RKO (cell line): ENCODE measurements around the gene NDUFC1.
"Not testable (repeated sequence)": the region's sequence is repeated elsewhere in the genome, so short reads cannot be mapped to it uniquely, and the experiment has no call there.

ENCODE experiments used
- DNase-seq: peaks from one replicate; pipeline ENCODE4 v3.0.0-alpha.2; 2016; ENCODE audit warnings: low spot score

NDUFC1 gene

DNA sequence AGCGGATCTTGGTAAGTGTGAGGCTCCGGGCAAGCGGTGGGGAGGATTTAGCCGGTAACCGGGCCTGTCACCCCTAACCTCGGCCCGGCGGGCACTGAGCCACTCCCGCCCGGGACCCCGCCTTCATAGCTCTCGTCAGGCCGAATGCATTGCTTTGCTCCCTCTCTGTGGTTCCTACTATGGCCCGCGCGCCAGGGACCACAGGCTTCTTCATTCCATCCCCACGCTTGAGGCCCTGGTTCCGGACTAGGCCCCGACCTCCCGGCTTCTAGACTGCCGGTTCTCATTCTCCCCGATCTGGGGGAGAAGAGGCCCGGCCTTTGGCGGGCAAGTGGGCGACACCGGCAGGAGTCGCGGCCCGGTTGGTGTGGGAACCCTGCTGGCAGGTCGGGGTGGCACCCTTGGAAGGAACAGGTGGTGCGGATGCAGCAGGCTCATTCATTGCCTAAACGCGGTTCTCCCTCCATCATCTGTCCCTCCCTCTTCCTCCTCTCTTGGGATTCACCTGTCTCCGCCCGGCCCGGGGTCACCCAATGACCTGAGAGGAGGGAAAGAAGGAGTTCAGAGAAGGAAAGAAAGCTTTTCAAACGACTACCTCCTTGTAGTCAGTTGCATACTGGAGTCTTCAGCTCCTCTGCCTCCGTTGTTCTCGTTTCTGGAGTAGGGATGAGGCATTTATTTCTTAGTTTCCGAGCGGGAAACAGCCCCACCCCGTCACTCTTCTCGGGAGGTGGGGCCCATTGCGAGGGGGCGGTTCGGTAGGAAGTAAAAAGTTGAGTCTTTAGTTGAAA, at the start of gene NDUFC1:
Gene NDUFC1 (minus strand): TSS at position 657 of the 791 bp plus-strand sequence. CDS start 6,679 bp downstream, outside the sequence.
- peak; percentile 78 for DNase-seq

DNA sequence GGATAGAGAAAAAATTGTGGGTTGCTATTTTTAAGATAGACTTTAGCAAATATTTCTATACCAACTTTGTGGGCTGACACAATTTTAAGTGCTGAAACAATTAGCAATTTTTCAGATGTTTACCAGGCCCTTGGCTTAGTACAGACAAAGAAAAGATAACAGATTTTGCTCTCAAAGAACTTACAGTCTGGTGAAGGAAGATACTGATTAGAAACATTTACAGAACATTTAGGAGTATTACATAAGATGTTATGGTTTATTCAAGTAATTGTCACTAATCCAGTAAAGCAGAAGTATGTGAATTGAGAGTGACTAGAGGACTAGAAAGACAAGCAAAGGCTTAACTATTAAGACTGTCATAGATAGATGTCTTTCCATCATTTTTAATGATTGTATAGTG, 35.3 kb upstream of the NDUFC1 start:
- DNase-seq = no peak

DNA sequence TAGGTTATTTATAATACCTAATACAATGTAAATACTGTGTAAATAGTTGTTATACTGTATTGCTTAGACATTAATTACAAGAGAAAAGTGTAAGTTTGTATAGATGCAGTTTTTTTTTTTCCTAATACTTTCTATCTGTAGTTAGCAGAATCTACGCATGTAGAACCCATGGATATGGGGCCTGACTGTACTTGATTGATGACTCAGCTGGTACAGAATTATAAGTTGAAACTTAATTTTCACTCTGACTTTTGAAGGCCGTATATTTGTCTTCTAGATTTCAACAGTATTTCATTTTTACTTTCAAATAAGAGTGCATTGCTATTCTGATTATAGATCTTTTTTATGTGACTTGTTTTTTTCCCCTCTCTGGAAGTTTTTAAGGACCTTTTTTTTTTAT, 30.8 kb upstream of the NDUFC1 start:
- no peak for DNase-seq

DNA sequence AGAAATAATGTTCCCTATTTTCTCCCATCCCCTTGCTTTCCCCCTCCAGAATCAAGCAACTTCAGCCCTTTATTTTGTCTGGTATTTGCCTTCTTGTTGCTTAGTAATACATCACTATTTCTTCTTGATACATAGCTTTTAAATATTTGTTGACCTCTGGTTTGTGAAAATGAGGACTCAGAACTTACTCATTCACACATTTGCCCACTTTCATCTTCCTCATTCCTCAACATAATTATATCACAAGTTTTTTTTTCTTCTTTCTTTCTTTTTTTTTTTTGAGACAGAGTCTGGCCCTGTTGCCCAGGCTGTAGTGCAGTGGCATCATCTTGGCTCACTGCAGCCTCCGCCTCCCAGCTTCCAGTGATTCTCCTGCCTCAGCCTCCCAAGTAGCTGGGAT, 28.9 kb upstream of the NDUFC1 start:
- peak; percentile 22 for DNase-seq

DNA sequence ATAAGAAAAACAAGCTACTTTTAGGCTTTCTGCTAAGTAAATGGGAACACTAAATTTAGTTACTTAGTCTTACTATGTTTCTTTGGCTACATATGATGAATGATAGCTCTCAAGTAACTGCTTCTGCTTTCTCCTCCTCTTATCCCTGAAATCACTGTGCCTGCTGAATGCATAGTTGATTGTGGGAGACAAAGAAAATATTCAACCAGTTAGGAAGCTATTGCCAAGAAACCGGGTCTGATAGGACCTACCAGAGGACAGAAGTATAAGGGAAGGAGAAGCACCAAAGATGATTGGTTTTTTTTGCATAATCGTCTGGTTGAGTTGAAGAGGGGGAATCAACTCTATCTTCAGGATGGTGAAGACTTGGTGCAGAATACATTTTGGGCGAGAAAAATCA, 28.0 kb upstream of the NDUFC1 start:
- no peak for DNase-seq

DNA sequence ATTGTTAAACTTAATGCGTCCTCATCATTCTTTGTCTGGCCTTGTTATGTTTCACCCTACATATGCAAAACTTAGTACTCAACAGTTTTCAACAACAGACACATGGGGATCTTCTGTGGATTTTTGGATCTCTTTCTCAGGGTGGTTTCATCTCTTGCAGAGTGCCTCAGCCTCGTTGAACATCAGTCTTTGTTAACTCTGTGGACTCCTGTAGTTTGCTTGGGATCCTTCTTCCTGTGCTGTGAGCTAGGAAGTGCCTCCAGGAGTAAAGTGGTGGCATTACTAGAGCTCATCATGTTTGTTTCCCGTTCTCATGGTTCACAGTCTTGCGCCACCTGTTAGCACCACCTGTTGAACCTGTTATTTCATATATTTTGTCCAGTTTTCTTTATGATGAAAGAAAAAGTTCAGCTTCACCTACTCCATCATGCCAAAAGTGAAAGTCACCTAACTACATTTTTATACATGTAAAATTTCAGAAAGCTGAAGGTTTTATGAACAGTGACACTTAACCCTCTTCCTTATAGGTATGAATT, 27.5 kb upstream of the NDUFC1 start:
- no peak for DNase-seq

DNA sequence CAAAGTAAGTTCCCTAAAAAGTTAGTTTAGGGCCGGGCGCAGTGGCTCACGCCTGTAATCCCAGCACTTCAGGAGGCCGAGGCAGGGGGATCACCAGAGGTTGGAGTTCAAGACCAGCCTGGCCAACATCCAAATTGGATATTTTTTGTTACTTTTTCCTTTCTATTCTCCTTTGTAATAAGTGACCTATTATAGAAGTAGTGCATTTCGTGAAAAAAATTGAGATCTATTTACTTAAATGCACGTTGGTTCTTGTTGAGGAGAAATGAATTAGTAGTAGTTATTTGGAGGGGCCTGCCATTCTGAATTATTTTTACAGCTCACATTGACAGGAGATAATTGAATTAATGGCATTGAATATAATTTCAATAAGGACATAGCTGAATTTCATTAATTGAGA, 22.3 kb upstream of the NDUFC1 start:
- no peak for DNase-seq

DNA sequence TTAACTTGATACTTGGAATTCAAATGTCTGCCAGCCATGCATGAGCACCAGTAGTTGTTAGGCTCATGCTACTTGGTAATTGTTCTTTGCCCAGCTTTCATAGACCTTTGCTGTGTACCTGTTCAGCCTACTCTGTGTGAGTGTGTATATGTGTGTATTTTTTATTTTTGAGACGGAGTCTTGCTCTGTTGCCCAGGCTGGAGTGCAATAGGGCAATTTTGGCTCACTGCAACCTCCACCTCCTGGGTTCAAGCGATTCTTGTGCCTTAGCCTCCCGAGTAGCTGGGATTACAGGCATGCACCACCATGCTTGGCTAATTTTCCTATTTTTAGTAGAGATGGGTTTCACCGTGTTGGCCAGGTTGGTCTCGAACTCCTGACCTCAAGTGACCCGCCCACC, 20.3 kb upstream of the NDUFC1 start:
- not testable (repeated sequence) for DNase-seq

DNA sequence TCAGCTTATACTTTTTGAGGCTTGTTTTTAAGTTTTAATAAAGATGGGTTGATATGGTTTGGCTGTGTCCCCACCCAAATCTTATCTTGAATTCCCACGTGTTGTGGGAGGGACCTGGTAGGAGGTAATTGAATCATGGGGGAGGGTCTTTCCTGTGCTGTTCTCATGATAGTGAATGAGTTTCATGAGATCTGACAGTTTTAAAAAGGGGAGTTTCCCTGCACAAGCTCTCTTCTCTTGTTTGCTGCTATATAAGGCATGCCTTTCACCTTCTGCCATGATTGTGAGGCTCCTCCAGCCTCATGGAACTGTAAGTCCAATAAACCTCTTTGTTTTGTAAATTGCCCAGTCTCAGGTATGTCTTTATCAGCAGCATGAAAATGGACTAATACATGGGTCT, 19.8 kb upstream of the NDUFC1 start:
- DNase-seq = not testable (repeated sequence)

DNA sequence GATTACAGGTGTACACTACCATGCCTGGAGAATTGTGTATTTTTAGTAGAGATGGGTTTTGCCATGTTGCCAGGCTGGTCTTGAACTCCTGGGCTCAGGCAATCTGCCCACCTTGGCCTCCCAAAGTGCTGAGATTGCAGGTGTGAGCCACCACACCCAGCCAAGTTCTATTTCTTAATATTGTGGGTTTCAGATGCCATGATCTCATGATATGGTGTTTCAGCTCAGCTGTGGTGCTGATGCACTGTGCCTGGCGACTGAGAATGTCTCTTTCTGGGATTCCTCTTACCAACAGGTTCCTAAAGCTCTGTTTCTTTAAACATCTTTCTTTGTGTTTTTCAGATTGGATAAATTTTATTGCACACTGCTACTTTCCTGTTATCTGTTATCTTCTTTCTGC, 17.3 kb upstream of the NDUFC1 start:
- no peak for DNase-seq

DNA sequence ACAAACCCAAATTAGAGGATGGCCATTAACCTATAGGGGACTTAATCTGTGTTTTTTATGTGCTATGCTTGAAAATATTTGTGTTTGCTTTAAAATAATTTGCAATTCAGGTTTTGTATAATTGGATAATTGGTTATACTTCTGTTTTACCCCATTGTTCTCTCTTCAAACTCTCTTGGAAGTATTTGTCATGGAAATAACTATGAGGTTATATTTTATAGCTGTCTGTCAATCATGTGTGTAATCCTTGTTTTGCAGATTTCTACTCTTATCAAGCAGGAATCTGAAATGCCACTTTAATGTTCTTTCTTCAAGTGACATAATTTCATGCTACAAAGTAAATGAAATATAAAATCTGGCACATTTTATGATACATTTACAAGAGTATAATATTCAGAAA, 15.4 kb upstream of the NDUFC1 start:
- no peak for DNase-seq

DNA sequence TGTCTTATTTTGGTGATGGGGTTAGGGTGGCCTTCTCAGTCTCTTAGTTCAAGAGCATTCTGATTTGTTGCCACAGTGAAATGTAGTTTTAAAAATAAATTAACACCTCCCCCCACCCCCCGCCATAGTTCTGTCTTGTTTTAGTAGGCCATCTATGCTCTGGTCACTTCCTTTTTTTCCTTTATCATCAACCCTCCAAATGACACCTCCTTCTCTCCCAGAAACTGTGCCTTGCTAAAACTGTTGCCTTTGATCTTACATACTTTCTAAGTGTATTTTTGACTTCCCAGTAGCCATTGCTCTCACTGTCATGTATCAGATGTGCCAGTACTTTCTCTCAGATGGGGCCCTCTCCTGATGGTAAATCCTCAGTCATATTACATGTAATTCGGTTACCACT, 14.5 kb upstream of the NDUFC1 start:
- DNase-seq = no peak

DNA sequence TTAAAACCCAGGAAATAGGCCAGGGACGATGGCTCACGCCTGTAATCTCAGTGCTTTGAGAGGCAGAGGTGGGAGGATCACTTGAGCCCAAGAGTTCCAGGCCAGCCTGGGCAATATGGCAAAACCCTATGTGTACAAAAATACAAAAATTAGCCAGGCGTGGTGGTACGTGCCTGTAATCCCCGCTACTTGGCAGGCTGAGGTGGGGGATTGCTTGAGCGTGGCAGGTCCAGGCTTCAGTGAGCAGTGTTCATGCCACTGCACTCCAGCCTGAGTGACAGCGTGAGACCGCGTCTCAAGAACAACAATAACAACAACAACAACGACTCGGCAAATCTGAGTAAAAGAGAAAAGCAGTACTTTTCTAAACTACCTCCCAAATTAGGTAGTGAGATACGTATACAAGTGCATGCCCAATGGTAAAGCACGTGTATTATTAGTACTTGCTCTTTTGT, 13.0 kb upstream of the NDUFC1 start:
- no peak for DNase-seq

DNA sequence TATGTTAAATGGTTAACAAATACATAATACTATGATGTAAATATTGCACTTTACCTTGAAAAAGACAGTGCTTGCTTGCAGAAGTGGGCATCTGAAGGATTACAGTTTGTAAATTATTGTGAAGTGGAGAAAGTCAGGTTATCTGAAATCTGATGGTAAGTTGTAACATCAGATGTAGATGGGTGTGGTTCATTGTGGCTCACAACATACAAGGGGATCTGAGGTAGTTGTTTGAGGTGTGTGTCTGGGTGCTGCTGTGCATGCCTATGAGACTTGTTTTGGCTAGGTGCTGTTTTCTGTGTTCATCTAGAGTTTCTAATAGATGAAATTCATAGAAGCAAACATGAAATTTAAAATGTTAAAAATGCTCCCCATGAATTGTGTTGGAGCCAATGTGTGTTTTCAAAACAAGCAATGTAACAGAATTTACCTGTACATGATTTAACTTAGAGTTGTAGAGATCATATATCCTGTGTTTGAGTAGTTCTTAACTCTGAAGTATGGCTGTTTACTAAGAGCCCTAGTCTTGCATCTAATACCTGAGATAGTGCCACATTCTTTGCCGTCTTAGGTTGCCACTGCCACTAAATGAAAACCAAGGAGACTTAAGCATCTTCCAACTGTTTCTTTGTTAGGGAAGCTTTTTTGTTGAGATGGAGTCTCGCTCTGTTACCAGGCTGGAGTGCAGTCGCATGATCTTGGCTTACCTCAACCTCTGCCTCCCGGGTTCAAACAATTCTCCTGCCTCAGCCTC, 11.9 kb upstream of the NDUFC1 start:
- DNase-seq = no peak

DNA sequence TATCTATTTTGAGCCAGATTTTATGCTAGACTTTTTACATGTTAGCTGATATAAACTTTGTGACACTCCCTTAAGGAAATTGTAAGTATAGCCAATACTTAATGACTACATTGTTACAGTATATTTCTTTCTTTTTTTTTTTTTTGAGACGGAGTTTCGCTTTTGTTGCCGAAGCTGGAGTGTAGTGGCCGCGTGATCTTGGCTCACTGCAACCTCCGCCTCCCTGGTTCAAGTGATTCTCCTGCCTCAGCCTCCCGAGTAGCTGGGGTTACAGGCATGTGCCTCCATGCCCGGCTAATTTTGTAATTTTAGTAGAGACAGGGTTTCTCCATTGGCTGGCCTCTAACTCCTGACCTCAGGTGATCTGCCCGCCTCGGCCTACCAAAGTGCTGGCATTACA, 11.1 kb upstream of the NDUFC1 start:
- not testable (repeated sequence) for DNase-seq

DNA sequence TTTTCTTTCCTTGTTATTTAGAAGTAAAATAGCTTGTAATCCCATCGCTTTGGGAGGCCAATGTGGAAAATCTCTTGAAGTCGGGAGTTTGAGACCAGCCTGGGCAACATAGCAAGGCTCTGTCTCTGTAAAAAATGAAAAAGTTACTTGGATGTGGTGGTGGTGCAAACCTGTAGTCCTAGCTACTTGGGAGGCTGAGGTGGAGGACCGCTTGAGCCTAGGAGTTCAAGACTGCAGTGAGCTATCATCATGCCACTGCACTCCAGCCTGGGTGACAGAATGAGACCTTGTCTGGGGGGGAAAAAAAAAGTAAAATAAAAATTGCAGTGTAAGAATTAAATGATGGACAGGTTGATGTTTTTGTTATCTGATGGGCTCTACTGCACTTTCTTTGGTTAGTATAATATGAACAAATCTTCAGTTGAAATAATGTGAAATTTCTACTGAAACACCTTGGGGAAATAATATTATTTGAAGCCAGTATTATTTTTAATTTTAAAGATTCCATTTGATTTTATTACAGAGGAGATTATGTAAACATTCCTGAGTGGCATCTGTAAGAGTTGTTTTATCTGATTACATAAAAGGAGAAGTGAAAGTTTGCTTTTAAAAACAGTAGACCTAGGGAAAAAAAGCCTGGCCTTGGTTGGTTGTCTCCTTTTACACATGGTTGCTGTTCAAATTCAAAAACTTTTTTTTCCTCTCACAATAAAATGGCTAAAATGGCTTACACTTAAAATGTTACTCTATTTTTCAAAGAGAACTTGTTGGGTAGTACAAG, 10.5 kb upstream of the NDUFC1 start:
- DNase-seq = no peak

DNA sequence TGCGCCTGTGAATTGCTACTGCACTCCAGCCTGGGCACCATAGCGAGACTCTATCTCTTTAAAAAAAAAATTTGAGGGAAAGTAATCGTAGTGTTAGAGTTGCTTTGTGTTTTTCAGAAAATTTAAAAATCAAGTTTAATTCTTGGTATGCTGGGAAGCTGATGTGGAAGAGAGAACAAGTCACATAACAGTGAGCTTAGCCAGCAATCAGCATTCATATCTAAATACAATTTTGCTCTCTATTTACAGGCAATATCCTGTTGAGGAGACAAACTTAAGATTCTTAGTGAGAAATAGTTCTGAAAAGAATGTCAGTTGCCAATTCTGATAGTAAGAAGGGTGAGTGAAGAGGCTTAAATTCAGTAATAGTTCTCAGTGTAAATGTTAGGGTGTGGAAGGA, 9.6 kb upstream of the NDUFC1 start:
- no peak for DNase-seq

DNA sequence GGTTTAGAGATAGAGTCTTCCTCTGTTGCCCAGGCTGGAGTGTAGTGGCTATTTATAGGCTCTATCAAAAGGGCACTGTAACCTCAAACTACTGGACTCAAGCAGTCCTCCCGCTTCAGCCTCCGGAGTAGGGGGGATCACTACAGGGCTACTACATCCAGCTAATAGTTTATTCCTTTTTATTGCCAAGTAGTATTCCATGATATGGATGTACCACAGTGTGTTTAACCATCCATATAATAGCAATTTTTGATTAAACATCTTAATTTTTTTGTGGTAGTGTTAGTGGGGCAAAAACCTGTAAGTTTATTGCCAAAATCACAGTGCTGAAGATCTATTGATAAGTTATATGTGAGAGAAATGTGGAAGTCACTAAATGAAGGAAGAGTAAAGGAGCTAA, 2.6 kb upstream of the NDUFC1 start:
- DNase-seq = no peak

DNA sequence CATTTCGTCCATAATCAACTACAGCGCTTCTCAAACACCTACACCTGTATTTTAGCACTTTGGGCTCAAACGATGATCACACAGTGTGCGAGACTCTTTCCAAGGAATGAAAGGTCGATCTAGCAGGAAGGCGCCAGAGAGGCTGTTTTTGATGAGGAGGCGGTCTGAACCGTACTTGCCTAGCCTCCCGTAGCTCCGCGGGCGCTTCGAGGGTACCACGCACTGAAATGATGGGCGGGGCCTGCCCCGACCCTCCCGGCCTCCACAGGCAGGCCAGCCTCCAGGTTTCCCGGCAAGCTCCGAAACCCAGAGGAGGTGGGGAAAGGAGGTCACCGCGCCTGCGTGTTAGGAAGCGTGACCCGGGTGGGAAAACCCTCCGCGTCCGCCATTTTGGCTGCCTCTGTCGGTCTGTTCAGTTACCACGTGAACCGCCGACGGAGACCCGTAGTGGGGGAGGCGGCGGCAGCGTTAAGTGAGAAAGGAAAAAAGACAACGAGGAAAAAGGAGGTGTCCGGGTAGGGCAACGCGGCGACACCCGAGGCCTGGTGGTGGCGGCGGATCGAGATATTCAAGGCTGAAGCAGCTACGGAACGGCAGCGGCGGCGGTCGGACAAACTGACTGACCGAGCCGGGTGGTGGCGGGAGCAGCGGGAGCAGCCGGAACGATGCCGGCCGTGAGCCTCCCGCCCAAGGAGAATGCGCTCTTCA, 1.0 kb downstream of the NDUFC1 start, which contains the start of gene NAA15:
Gene NAA15 (plus strand): TSS at position 393 of the 708 bp plus-strand sequence. CDS start 273 bp downstream, at position 666.
- peak; percentile 97 for DNase-seq

DNA sequence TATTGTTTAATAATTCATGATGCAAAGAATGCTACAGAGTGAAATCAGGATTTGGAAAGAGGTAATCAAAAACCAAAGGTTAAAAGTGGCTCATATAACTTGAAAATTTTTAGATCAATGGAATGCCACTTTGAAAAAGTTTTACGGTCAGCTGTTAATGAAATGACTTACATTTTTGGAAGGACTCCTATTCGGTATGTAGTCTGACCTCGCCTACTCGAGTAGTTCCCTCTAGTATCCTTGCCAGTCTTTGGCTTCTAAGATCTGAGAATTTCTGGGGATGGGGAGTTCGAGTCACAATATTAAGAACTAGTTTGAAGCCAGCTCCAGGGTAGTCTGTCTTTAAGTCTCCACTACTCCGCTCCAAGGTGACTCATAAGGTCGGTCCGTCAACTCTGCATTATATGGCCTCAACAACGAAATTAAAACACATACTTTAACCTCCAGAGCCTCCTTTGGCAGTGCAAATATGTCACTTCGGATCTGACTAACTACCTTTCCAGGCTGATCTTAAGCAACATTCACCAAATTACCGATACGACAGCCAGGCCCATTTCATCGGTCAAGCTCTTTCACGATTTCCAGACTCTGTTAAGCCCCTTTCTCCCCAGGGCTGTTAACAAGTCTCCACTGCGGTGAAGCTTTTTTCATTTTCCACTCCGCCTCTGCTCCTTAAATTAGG, 1.7 kb downstream of the NDUFC1 start:
- peak; percentile 88 for DNase-seq

DNA sequence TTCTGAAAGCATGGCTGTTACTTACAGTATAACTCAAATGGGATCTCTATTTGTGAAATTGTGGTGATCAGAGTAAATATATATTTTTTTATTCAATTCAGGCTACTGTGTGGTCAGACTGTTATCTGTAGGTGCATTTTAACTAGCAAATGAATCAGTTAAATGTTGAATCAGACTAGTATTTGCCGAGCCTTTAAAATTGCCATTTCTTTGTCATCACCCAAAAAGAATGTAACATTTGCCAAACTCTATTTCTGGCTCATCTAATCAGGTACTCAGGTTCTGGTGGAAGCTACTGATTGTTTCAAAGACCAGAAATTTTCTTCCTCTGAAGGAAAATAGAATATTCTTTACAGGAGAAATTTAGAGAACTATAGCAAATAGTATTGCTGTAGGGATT, 2.7 kb downstream of the NDUFC1 start:
- peak; percentile 70 for DNase-seq
